ENCODE results near the gene CRYBG2.

Gene CRYBG2

DNA sequence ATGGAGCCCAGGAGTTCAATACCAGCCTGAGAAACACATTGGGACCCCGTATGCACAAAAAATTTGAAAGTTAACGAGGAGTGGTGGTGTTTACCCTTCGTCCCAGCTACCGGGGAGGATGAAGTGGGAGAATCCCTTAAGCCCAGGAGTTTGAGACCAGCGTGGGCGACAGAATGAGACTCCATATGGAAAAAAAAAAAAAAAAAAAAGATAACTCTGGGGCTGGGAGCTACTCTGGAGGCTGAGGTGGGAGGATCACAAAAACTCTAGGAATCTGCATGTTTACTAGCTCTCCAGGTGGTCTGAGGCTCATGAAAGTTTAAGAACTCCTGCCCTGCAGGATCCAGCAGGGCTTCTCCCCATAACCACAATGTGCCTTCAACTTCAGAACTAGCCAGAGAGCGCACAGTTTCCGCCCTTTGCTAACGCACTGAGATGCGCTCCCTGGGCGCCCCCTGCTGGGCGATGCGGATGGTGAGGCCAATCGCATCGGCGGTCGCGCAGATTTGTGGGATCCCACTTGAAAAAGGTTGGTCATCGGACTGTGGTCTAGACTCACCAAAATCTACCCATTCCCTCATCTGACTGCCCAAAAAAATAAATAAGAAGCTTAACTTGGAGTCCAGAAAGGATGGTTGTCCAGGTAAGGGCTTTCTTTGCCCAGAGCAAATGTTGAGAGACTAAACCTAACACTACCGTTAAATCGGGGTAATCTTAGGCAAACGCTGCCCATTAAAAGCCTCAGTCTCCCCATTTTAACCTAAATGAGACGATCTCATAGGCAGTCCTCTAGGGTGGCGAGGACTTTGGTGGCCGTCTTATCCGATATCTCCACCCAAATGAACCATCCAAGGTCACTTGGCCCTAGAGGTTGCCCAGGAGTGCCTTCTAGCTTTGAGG lies 9.9 kb upstream of the CRYBG2 start:
- Histone ChIP-seq H3K9me3 (ENCODE audit: insufficient read depth, low read length, severe bottlenecking) (no peaks in the 10 kb centered on the region), H3K4me1 (ENCODE audit: insufficient read depth, low read length) (peaks cover 6% of the 10 kb centered on the region; the same call in 1 of the 2 replicates), H3K27ac (ENCODE audit: low read length) (no peak overlapping the region), H3K4me3 (ENCODE audit: low read depth in 1 of 2, low read length in 2 of 2) (no peak overlapping the region), H4K20me1 (ENCODE audit: insufficient read depth, low read length) (no peaks in the 10 kb centered on the region; the same call in none of the 2 replicates), H3K27me3 (ENCODE audit: insufficient read depth, low read length, poor library complexity) (no peaks in the 10 kb centered on the region), H2AFZ (ENCODE audit: low read depth, low read length) (no peak overlapping the region), H3K36me3 (ENCODE audit: insufficient read depth, low read length) (no peaks in the 10 kb centered on the region), H3K9ac (ENCODE audit: low read depth, low read length) (no peak overlapping the region), H3K79me2 (ENCODE audit: insufficient read depth, low read length) (no peaks in the 10 kb centered on the region), H3K4me2 (ENCODE audit: insufficient read depth, low read length) (no peak overlapping the region)
- DNase-seq (peak; percentile 86), ATAC-seq (ENCODE audit: insufficient read depth, low read depth) (peak; percentile 98)
- no peak for TF ChIP-seq EZH2 (IDR thresholded peaks at IDR 0.05; ENCODE audit: borderline replicate concordance, low read depth, low read length, severe bottlenecking)
- TF ChIP-seq, protein P1, sequence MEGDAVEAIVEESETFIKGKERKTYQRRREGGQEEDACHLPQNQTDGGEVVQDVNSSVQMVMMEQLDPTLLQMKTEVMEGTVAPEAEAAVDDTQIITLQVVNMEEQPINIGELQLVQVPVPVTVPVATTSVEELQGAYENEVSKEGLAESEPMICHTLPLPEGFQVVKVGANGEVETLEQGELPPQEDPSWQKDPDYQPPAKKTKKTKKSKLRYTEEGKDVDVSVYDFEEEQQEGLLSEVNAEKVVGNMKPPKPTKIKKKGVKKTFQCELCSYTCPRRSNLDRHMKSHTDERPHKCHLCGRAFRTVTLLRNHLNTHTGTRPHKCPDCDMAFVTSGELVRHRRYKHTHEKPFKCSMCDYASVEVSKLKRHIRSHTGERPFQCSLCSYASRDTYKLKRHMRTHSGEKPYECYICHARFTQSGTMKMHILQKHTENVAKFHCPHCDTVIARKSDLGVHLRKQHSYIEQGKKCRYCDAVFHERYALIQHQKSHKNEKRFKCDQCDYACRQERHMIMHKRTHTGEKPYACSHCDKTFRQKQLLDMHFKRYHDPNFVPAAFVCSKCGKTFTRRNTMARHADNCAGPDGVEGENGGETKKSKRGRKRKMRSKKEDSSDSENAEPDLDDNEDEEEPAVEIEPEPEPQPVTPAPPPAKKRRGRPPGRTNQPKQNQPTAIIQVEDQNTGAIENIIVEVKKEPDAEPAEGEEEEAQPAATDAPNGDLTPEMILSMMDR (IDR thresholded peaks at IDR 0.05; ENCODE audit: borderline replicate concordance, extremely low read depth, low read length, poor library complexity, severe bottlenecking): peak; percentile 96

GRCh38 chr1:26362331-26362730 lies 8.4 kb upstream of the CRYBG2 start:
- no peak overlapping the region for H2AFZ ChIP-seq (ENCODE audit: low read depth, low read length)
- H4K20me1 ChIP-seq (ENCODE audit: insufficient read depth, low read length): no peaks in the 10 kb centered on the region; the same call in none of the 2 replicates
- H3K27me3 ChIP-seq (ENCODE audit: insufficient read depth, low read length, poor library complexity): no peaks in the 10 kb centered on the region
- no peaks in the 10 kb centered on the region for H3K9me3 ChIP-seq (ENCODE audit: insufficient read depth, low read length, severe bottlenecking)
- no peak overlapping the region for H3K27ac ChIP-seq (ENCODE audit: low read length)
- H3K4me2 ChIP-seq (ENCODE audit: insufficient read depth, low read length): no peak overlapping the region
- TF ChIP-seq, protein P1 (IDR thresholded peaks at IDR 0.05; ENCODE audit: borderline replicate concordance, extremely low read depth, low read length, poor library complexity, severe bottlenecking): no peak
- no peak for TF ChIP-seq EZH2 (IDR thresholded peaks at IDR 0.05; ENCODE audit: borderline replicate concordance, low read depth, low read length, severe bottlenecking)
- H3K79me2 ChIP-seq (ENCODE audit: insufficient read depth, low read length): no peaks in the 10 kb centered on the region
- peaks cover 6% of the 10 kb centered on the region; the same call in 1 of the 2 replicates for H3K4me1 ChIP-seq (ENCODE audit: insufficient read depth, low read length)
- no peak for DNase-seq
- H3K36me3 ChIP-seq (ENCODE audit: insufficient read depth, low read length): no peaks in the 10 kb centered on the region
- no peak for ATAC-seq (ENCODE audit: insufficient read depth, low read depth)
- no peak overlapping the region for H3K9ac ChIP-seq (ENCODE audit: low read depth, low read length)
- no peak overlapping the region for H3K4me3 ChIP-seq (ENCODE audit: low read depth in 1 of 2, low read length in 2 of 2)

DNA sequence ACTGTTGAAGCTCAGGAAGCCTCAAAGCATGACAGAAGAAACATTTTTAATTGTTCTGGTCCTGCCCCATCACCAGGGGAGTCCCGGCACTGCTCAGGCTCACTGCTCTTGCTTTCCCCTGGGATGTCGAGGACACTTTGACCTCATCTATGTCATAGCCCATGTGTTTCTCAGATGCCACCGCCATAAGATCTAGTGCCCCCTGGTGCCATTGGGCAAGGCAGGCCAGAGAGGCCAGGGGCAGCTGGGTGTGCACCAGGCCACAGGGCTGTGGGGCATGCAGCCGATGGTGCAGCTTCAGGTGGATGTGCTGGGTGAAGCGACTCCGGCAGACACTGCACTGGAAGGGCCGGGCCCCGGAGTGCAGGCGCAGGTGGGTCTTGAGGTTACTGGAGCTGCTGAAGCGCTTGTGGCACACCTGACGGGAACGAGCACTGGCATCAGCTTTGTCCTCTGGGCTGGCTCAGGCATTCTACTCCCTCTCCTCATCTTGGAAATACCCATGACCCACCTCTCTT lies 7.7 kb upstream of the CRYBG2 start:
- ATAC-seq (ENCODE audit: insufficient read depth, low read depth): no peak
- peaks cover 6% of the 10 kb centered on the region; the same call in 1 of the 2 replicates for H3K4me1 ChIP-seq (ENCODE audit: insufficient read depth, low read length)
- DNase-seq: no peak
- no peak overlapping the region for H3K9ac ChIP-seq (ENCODE audit: low read depth, low read length)
- no peak for TF ChIP-seq EZH2 (IDR thresholded peaks at IDR 0.05; ENCODE audit: borderline replicate concordance, low read depth, low read length, severe bottlenecking)
- TF ChIP-seq, protein P1 (IDR thresholded peaks at IDR 0.05; ENCODE audit: borderline replicate concordance, extremely low read depth, low read length, poor library complexity, severe bottlenecking): no peak
- H3K36me3 ChIP-seq (ENCODE audit: insufficient read depth, low read length): no peaks in the 10 kb centered on the region
- H3K4me3 ChIP-seq (ENCODE audit: low read depth in 1 of 2, low read length in 2 of 2): no peak overlapping the region
- peaks cover 4% of the 10 kb centered on the region for H3K27me3 ChIP-seq (ENCODE audit: insufficient read depth, low read length, poor library complexity)
- no peak overlapping the region for H2AFZ ChIP-seq (ENCODE audit: low read depth, low read length)
- no peak overlapping the region for H3K27ac ChIP-seq (ENCODE audit: low read length)
- H3K9me3 ChIP-seq (ENCODE audit: insufficient read depth, low read length, severe bottlenecking): no peaks in the 10 kb centered on the region
- H4K20me1 ChIP-seq (ENCODE audit: insufficient read depth, low read length): no peaks in the 10 kb centered on the region; the same call in none of the 2 replicates
- H3K79me2 ChIP-seq (ENCODE audit: insufficient read depth, low read length): no peaks in the 10 kb centered on the region
- no peak overlapping the region for H3K4me2 ChIP-seq (ENCODE audit: insufficient read depth, low read length)
